Neural progenitor cell (in vitro differentiated cells): ENCODE data around the gene PCDH17.

ENCODE experiments used
- EZH2 ChIP-seq: fragments of 200-600 bp; sonication (generic); IDR thresholded peaks from 2 replicates; pipeline ENCODE4 v1.6.1; 2017; ENCODE audit warnings: antibody characterized with exemption, mild to moderate bottlenecking, moderate library complexity
- TF ChIP-seq, protein P1 (sequence below): fragments of 200-600 bp; sonication (generic); IDR thresholded peaks from 2 replicates; pipeline ENCODE4 v1.5.1; 2017; ENCODE audit warnings: antibody characterized with exemption, mild to moderate bottlenecking

DNA sequence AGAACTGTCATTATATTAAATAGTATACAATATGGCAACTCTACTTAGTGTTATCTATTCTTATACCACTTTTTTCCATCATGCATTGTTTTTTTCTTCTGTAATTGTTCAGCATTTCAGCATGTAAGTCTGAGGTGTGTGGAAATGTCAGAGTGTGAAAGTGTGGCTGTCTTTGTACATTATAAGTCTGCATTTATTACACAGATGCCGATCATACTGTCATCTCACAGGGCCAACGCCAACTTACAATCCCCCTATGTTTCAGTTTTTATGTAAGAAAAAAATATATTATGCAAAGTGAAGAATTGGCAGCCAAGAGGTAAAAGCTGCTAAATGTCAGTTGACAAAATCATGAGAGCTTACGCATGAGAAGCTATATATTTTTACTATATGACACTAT is 42.9 kb upstream of the PCDH17 start:
- TF ChIP-seq, protein P1, sequence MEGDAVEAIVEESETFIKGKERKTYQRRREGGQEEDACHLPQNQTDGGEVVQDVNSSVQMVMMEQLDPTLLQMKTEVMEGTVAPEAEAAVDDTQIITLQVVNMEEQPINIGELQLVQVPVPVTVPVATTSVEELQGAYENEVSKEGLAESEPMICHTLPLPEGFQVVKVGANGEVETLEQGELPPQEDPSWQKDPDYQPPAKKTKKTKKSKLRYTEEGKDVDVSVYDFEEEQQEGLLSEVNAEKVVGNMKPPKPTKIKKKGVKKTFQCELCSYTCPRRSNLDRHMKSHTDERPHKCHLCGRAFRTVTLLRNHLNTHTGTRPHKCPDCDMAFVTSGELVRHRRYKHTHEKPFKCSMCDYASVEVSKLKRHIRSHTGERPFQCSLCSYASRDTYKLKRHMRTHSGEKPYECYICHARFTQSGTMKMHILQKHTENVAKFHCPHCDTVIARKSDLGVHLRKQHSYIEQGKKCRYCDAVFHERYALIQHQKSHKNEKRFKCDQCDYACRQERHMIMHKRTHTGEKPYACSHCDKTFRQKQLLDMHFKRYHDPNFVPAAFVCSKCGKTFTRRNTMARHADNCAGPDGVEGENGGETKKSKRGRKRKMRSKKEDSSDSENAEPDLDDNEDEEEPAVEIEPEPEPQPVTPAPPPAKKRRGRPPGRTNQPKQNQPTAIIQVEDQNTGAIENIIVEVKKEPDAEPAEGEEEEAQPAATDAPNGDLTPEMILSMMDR: no peak
- TF ChIP-seq EZH2: no peak
